K562 (cell line): Measurements from ENCODE around the gene ELF2. TPM values are rescaled to one million over a fixed set of nuclear protein-coding genes. Genes with fewer than 3 reads are reported as not detected.

ENCODE experiments used
- ATAC-seq: fragments of 200-7000 bp; cut with Tn5 transposase; 3 replicates; pipeline ENCODE4 v1.9.1; 2020; ENCODE audit warnings: moderate library complexity
- BruUV-seq: library from RNA; stranded (reverse); fragments of 400-500 nt; replicated peaks from 2 replicates; lab custom pipeline; 2021; lab: Mats Ljungman, UMichigan
- CTCF ChIA-PET: fragments of 300-600 bp; formaldehyde crosslinking; extraction: SDS; loops from one replicate; lab custom pipeline; 2021; ENCODE audit warnings: low intra/inter-chr PET ratio; lab: Yijun Ruan, JAX
- POLR2A ChIA-PET: fragments of 300-600, 350-650 bp; sonication (Branson Sonifier 250); formaldehyde crosslinking; extraction: SDS; loops from one replicate; lab custom pipeline; 2021; ENCODE audit warnings: antibody characterized with exemption, inconsistent platforms; lab: Yijun Ruan, JAX
- DNase-seq, 4 experiments: peaks; one replicate each; pipeline versions ENCODE4 v3.0.0 to v3.0.0-alpha.2; 2011 to 2018; ENCODE audit warnings: low spot score in 3 of 4, mixed read lengths in 3 of 4; ENCODE audit errors: extremely low read depth in 1 of 4
- FAIRE-seq: peaks from 2 replicates; lab custom pipeline; 2011; peaks lifted over from hg19 to GRCh38; lab: Jason Lieb, UNC
- H2AFZ ChIP-seq: 2 replicates; pipeline ENCODE4 v1.6.0; 2011; ENCODE audit warnings: low read depth, low read length, control low read depth, inconsistent platforms
- H3K27ac ChIP-seq: fragments of 200-600 bp; 3 replicates; pipeline ENCODE4 v1.8.0; 2011; ENCODE audit warnings: low read depth, mild to moderate bottlenecking, control low read depth, inconsistent platforms, low read length, moderate library complexity, mixed read lengths; ENCODE audit errors: extremely low read depth
- H3K27me3 ChIP-seq, 2 experiments: fragments of 300-600 bp in 1 of 2; 2 replicates in 1 of 2; 3 replicates in 1 of 2; pipeline versions ENCODE4 v1.6.0 to v1.8.0; 2011; ENCODE audit warnings: inconsistent platforms in 2 of 2, low read length in 2 of 2, mild to moderate bottlenecking in 1 of 2, mixed read lengths in 1 of 2, moderate library complexity in 1 of 2; ENCODE audit not compliant: control insufficient read depth in 2 of 2, insufficient read depth in 2 of 2
- H3K36me3 ChIP-seq: fragments of 300-600 bp; 3 replicates; pipeline ENCODE4 v1.8.0; 2011; ENCODE audit warnings: mild to moderate bottlenecking, low read length, inconsistent platforms; ENCODE audit not compliant: control insufficient read depth, insufficient read depth
- H3K4me1 ChIP-seq, 2 experiments: fragments of 200-600 bp in 1 of 2; replicated peaks in 1 of 2; 2 replicates in 1 of 2; 3 replicates in 1 of 2; pipeline versions ENCODE4 v1.5.1 to v1.8.0; 2011; ENCODE audit warnings: inconsistent platforms in 2 of 2, low read length in 2 of 2, mild to moderate bottlenecking in 1 of 2, mixed read lengths in 1 of 2, moderate library complexity in 1 of 2; ENCODE audit not compliant: control insufficient read depth in 2 of 2, insufficient read depth in 2 of 2
- H3K4me2 ChIP-seq: 2 replicates; pipeline ENCODE4 v1.6.1; 2011; ENCODE audit warnings: low read length, control low read depth, inconsistent platforms, mixed read lengths; ENCODE audit not compliant: insufficient read depth
- H3K4me3 ChIP-seq: fragments of 200-600 bp; sonication (generic), shearing (Covaris generic); 2 replicates; pipeline ENCODE4 v1.5.1; 2016; ENCODE audit warnings: control low read depth, inconsistent platforms
- H3K79me2 ChIP-seq: fragments of 200-600 bp; 3 replicates; pipeline ENCODE4 v1.8.0; 2011; ENCODE audit warnings: low read length, inconsistent platforms; ENCODE audit not compliant: control insufficient read depth, insufficient read depth
- H3K9ac ChIP-seq, 2 experiments: 2 replicates each; pipeline versions ENCODE4 v1.6.0 to v1.6.1; 2011; ENCODE audit warnings: low read depth in 2 of 2, low read length in 2 of 2, control low read depth in 1 of 2, inconsistent platforms in 1 of 2, mild to moderate bottlenecking in 1 of 2, mixed read lengths in 1 of 2; ENCODE audit not compliant: insufficient read depth in 1 of 2
- H3K9me1 ChIP-seq: one replicate; pipeline ENCODE4 v1.6.0; 2011; ENCODE audit warnings: inconsistent platforms, mild to moderate bottlenecking, low read length, moderate library complexity; ENCODE audit not compliant: control insufficient read depth, insufficient read depth
- H3K9me3 ChIP-seq: replicated peaks from 2 replicates; pipeline ENCODE4 v1.5.1; 2011; ENCODE audit warnings: low read depth, low read length, inconsistent platforms; ENCODE audit not compliant: control insufficient read depth, insufficient read depth
- H4K20me1 ChIP-seq: replicated peaks from 2 replicates; pipeline ENCODE4 v1.6.1; 2011; ENCODE audit warnings: low read length, inconsistent platforms, mixed read lengths; ENCODE audit not compliant: control insufficient read depth, insufficient read depth
- ETV5 ChIP-seq: sonication (generic); formaldehyde crosslinking; IDR thresholded peaks from 2 replicates; pipeline ENCODE4 v1.4.0; 2020; ENCODE audit warnings: low read depth, mild to moderate bottlenecking, missing genetic modification reagents
- FIP1L1 ChIP-seq: fragments of 200-400 bp; formaldehyde crosslinking; IDR thresholded peaks from 2 replicates; pipeline ENCODE4 v1.6.1; 2018; ENCODE audit warnings: mild to moderate bottlenecking, low read depth, low read length; ENCODE audit not compliant: poor library complexity, severe bottlenecking
- GTF3C2 ChIP-seq: IDR thresholded peaks from 3 replicates; pipeline ENCODE4 v1.6.1; 2011; ENCODE audit warnings: borderline replicate concordance, mild to moderate bottlenecking, moderate library complexity; ENCODE audit not compliant: insufficient read length; ENCODE audit errors: extremely low read depth
- HDAC3 ChIP-seq: fragments of 450-650 bp; IDR thresholded peaks from 2 replicates; pipeline ENCODE4 v1.6.1; 2018; ENCODE audit warnings: borderline replicate concordance, mild to moderate bottlenecking, moderate library complexity; ENCODE audit not compliant: partially characterized antibody
- KDM2B ChIP-seq: fragments of 250-450 bp; sonication (Bioruptor Pico); IDR thresholded peaks from 2 replicates; pipeline ENCODE4 v1.8.0; 2021; ENCODE audit warnings: mild to moderate bottlenecking, moderate library complexity
- RBBP5 ChIP-seq: fragments of 200-600 bp; sonication (generic); IDR thresholded peaks from 2 replicates; pipeline ENCODE4 v1.6.1; 2012; ENCODE audit warnings: borderline replicate concordance, mild to moderate bottlenecking, low read length, control low read depth, inconsistent platforms; ENCODE audit not compliant: insufficient read depth, poor library complexity, severe bottlenecking
- SLC30A9 ChIP-seq: fragments of 250-450 bp; sonication (Bioruptor Pico); IDR thresholded peaks from 2 replicates; pipeline ENCODE4 v1.8.0; 2022; ENCODE audit warnings: mild to moderate bottlenecking, moderate library complexity
- STAT6 ChIP-seq: sonication (generic); formaldehyde crosslinking; IDR thresholded peaks from 2 replicates; pipeline ENCODE4 v1.8.1; 2023; ENCODE audit warnings: mild to moderate bottlenecking, missing genetic modification reagents
- ZNF347 ChIP-seq: fragments of 450-650 bp; formaldehyde crosslinking; IDR thresholded peaks from 2 replicates; pipeline ENCODE4 v1.4.0; 2020; ENCODE audit warnings: low read depth, mild to moderate bottlenecking, moderate library complexity
- ZNF609 ChIP-seq: sonication (generic); formaldehyde crosslinking; IDR thresholded peaks from 2 replicates; pipeline ENCODE4 v1.8.1; 2023; ENCODE audit warnings: missing genetic modification reagents, mild to moderate bottlenecking, borderline replicate concordance
- ZNF668 ChIP-seq: fragments of 250-450 bp; sonication (Bioruptor Pico); IDR thresholded peaks from 2 replicates; pipeline ENCODE4 v1.8.0; 2022; ENCODE audit warnings: mild to moderate bottlenecking, inconsistent platforms
- WGBS: fragments of 100-300 bp; shearing (Covaris generic); methylation state at CpG from one replicate; pipeline ENCODE4 v1.1.6; 2016; ENCODE audit warnings: low coverage, mixed read lengths; ENCODE audit not compliant: insufficient coverage; ENCODE audit errors: missing lambda C conversion rate; 5-methylcytosine and 5-hydroxymethylcytosine counted together
- in situ Hi-C: fragments of 300-500 bp; cut with MboI; formaldehyde crosslinking; loops from 4 replicates; pipeline ENCODE4 v1.15.0; 2018; ENCODE audit warnings: inconsistent platforms, mixed read lengths
- intact Hi-C: fragments of 100-400 bp; cut with micrococcal nuclease; formaldehyde crosslinking; loops from 2 replicates; pipeline ENCODE4 v1.14.2; 2022
- polyA plus RNA-seq, 8 experiments: library from polyadenylated mRNA; depleted of rRNA in 4 of 8; stranded (reverse) in 5 of 8; unstranded in 3 of 8; fragments of >200 nt; fragmentation: Nextera tagmentation in 2 of 8; fragmentation: Illumina TruSeq in 1 of 8; extraction: Ambion mirVana in 2 of 8; extraction: Trizol in 1 of 8; gene quantifications; 2 replicates each; pipeline versions ENCODE4 v1.2.1 to v1.2.3, GENCODE V29; 2011 to 2014; ENCODE audit warnings: inconsistent platforms in 1 of 8, missing spikeins in 1 of 8
- total RNA-seq, 7 experiments: library from RNA; depleted of rRNA in 6 of 7; stranded (reverse); fragments of >200 nt in 6 of 7; fragmentation: Illumina TruSeq in 2 of 7; extraction: Trizol in 2 of 7; gene quantifications; 2 replicates each; pipeline versions ENCODE4 v1.2.1 to v1.2.3, GENCODE V29; 2011 to 2021; ENCODE audit warnings: low replicate concordance in 1 of 7

Gene ELF2
- total and polyA plus RNA-seq, 9 of the 15 experiments (the other 6 are each of a cell fraction or from before 2014, with no cell fraction given): 9.4 to 58.7 (median 41.6) TPM

GRCh38 chr4:139024686-139025085 lies 152.3 kb downstream of the ELF2 start:
- intact Hi-C loops: no loop called here
- no peak for TF ChIP-seq RBBP5
- no peak for TF ChIP-seq STAT6 (CRISPR knock-in tag)
- TF ChIP-seq GTF3C2: no peak
- no peak for TF ChIP-seq SLC30A9 (CRISPR knock-in tag)
- TF ChIP-seq ZNF609: no peak
- no peak for TF ChIP-seq KDM2B (CRISPR knock-in tag)
- TF ChIP-seq ZNF668 (CRISPR knock-in tag): no peak
- no peak for TF ChIP-seq ETV5 (CRISPR knock-in tag)
- no peak for TF ChIP-seq FIP1L1
- TF ChIP-seq HDAC3: no peak
- TF ChIP-seq ZNF347: no peak

More at GRCh38 chr4:139024686-139025085, 152.3 kb downstream of the ELF2 start:
- Histone ChIP-seq H3K9me3 (no peaks in the 10 kb centered on the region), H3K9me1 (no peaks in the 10 kb centered on the region), H3K27me3 (no peaks in the 10 kb centered on the region), H3K27ac (no peak overlapping the region), H4K20me1 (no peaks in the 10 kb centered on the region; the same call in 1 of the 2 replicates), H3K36me3 (peaks cover 59% of the 10 kb centered on the region), H3K79me2 (peaks cover 88% of the 10 kb centered on the region), H2AFZ (no peak overlapping the region), H3K9ac (no peak overlapping the region; a peak in 1 of 4 replicates), H3K4me1 (peaks cover 0 to 3% of the 10 kb centered on the region in 2 experiments; a peak in 1 of 5 replicates), H3K4me3 (no peak overlapping the region), H3K4me2 (no peak overlapping the region)
- ChIA-PET CTCF (no interaction called here), POLR2A (interaction anchor here (0.6 to 1.6 kb wide), 4 partner anchors 9 to 375 kb away, joined by 3 to 6 read pairs (median 4); partner anchors contain the start of gene NOCT)
- in situ Hi-C loops: loop anchor here (25.0 kb wide), 1 partner anchor 513 kb away; no protein-coding TSS in a partner anchor
- DNase-seq (no peak), FAIRE-seq (no peak), ATAC-seq (no peak)
- WGBS: 91% methylated on average over 9 of the region's 9 CpGs
- no TSS peak for BruUV-seq
